ENCODE results near the gene GFM1.

GRCh38 chr3:158642005-158642404 is 2.3 kb upstream of the GFM1 start:
- TF ChIP-seq PRDM15 (CRISPR knock-in tag; IDR thresholded peaks at IDR 0.05) = no peak
- no peak for TF ChIP-seq USF2 (CRISPR knock-in tag; IDR thresholded peaks at IDR 0.05)
- TF ChIP-seq E2F1 (CRISPR knock-in tag; IDR thresholded peaks at IDR 0.05) = no peak
- TF ChIP-seq CTCF (IDR thresholded peaks at IDR 0.05) = no peak
- TF ChIP-seq MAX (CRISPR knock-in tag; IDR thresholded peaks at IDR 0.05) = no peak
- no peak for TF ChIP-seq ETV6 (CRISPR knock-in tag; IDR thresholded peaks at IDR 0.05)
- TF ChIP-seq ZNF121 (CRISPR knock-in tag; IDR thresholded peaks at IDR 0.05) = no peak
- TF ChIP-seq MLX (CRISPR knock-in tag; IDR thresholded peaks at IDR 0.05) = no peak
